Fibroblast of skin of right quadriceps (primary cell): ENCODE measurements around the gene PTPN7.
"Not testable (repeated sequence)": the region's sequence is repeated elsewhere in the genome, so short reads cannot be mapped to it uniquely, and the experiment has no call there.

Experiments
- DNase-seq: peaks from one replicate; pipeline ENCODE4 v3.0.0-alpha.2; 2013

Gene PTPN7

GRCh38 chr1:202149566-202149965, 10.8 kb downstream of the PTPN7 start:
- DNase-seq: no peak

GRCh38 chr1:202148391-202148790, 12.0 kb downstream of the PTPN7 start:
- no peak for DNase-seq

GRCh38 chr1:202146993-202147392, 13.4 kb downstream of the PTPN7 start:
- DNase-seq: no peak

GRCh38 chr1:202146279-202146678, 14.1 kb downstream of the PTPN7 start:
- DNase-seq: no peak

- not testable (repeated sequence) for DNase-seq
Observed at GRCh38 chr1:202145744-202146140, 14.7 kb downstream of the PTPN7 start.

GRCh38 chr1:202145068-202145743, 15.2 kb downstream of the PTPN7 start:
- no peak for DNase-seq

GRCh38 chr1:202144402-202145067, 15.9 kb downstream of the PTPN7 start, which contains the start of gene ARL8A:
Gene ARL8A, minus strand, starts transcription at chr1:202144737. Its CDS starts 165 bp downstream, at chr1:202144572.
- DNase-seq: peak; percentile 42

- DNase-seq: peak; percentile 23
Observed at GRCh38 chr1:202143768-202144401, 16.5 kb downstream of the PTPN7 start.

GRCh38 chr1:202143011-202143767, 17.2 kb downstream of the PTPN7 start:
- DNase-seq: no peak

- not testable (repeated sequence) for DNase-seq
Observed at GRCh38 chr1:202141468-202141867, 18.9 kb downstream of the PTPN7 start.

GRCh38 chr1:202140833-202141232, 19.6 kb downstream of the PTPN7 start:
- no peak for DNase-seq

- peak; percentile 49 for DNase-seq
Observed at GRCh38 chr1:202135221-202135721, 25.1 kb downstream of the PTPN7 start.

GRCh38 chr1:202134645-202135172, 25.7 kb downstream of the PTPN7 start:
- no peak for DNase-seq

GRCh38 chr1:202133989-202134388, 26.4 kb downstream of the PTPN7 start:
- DNase-seq: no peak

- DNase-seq: no peak
Observed at GRCh38 chr1:202133496-202133895, 26.9 kb downstream of the PTPN7 start.

GRCh38 chr1:202133001-202133400, 27.4 kb downstream of the PTPN7 start:
- no peak for DNase-seq

GRCh38 chr1:202131956-202132821, 28.2 kb downstream of the PTPN7 start:
- DNase-seq: no peak

- DNase-seq: no peak
Observed at GRCh38 chr1:202130816-202131522, 29.4 kb downstream of the PTPN7 start.

GRCh38 chr1:202130297-202130721, 30.1 kb downstream of the PTPN7 start:
- no peak for DNase-seq

GRCh38 chr1:202129453-202130296, 30.7 kb downstream of the PTPN7 start:
- no peak for DNase-seq
